Melanocyte of skin (primary cell): ENCODE measurements around the gene SLC26A2. TPM values are rescaled to one million over a fixed set of nuclear protein-coding genes. Genes with fewer than 3 reads are reported as not detected.

Experiments
- small RNA-seq, 2 donors: library from RNA; depleted of rRNA; stranded (forward); fragments of <200 nt; gene quantifications; one replicate each; pipeline ENCODE3, GENCODE V24; 2012
- total RNA-seq, 2 donors: library from RNA; depleted of rRNA; stranded (reverse); fragments of >200 nt; gene quantifications; 2 replicates each; pipeline ENCODE4 v1.2.3, GENCODE V29; 2012

SLC26A2 gene
- 10 to 100 TPM; 33.7 to 38.3 TPM for total RNA-seq

DNA sequence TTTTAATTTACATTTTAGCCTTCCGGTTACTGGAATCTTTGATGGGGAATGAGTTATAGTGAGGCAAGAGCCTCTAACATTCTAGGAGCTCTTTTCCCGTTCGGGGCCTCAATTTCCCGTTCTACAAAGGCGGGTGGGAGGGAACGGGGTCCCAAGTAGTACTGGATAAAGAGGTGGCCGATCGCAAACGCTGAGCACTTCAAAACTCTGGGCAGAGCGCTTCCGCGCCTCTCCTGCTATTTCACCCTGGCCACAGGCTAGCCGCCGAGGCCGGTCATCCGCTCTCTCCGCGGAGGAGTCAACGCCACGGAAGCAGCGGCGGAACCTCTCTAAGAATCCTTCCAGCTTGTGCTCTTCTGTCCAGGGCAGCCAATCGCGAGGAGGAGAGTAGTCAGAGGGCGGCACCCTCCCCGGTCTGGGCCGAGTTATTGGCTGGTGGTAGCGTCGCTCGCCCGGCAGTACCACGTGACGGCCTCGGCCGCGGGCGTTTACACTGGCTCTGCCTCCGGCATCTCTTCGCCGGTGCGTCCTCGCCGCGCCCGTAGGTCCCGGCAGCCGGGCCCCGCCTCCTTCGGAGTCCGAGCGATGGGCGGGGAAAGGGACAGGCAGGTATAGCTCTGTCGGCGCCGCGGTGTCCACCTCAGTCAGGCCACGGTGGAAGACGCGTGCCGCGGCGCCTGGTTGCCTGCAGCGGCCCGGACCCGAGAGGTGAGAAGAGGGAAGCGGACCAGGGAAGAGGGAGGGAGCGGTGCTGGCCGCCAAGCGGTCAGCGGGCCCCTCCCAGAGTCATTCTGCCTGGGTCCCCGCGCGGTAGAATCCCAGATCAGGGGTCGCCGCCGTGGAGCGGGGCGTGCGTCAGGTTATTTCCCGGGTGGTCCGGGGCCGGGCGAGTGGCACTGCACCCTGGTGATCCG is at the start of gene SLC26A2:
TSS of gene SLC26A2 (plus strand) at position 487 of the 914 bp plus-strand sequence. CDS start 16,895 bp downstream, outside the sequence.

DNA sequence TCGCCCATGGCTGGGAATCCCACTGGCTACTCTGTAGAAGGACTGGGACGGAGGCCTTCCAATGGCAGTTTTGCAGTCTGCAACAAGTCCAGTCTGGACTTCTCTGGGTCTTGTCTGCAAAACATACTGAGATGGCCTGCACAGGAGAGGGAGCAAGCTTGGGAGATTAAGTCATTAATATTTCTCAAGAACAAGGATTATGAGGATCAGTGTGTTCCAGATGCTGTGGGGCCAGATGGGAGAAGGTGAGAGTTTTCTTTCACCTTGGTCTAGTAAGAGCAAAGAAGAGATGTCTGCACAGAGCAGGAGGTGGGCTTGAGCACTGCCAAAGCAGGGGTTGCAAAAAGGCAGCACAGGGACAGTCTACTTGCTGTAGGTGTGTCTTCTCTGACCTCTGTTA is 15.9 kb upstream of the SLC26A2 start, which contains the start of gene PDE6A:
TSS of gene PDE6A (minus strand) at position 128 of the 400 bp plus-strand sequence. CDS start at position 8, 120 bp downstream.

DNA sequence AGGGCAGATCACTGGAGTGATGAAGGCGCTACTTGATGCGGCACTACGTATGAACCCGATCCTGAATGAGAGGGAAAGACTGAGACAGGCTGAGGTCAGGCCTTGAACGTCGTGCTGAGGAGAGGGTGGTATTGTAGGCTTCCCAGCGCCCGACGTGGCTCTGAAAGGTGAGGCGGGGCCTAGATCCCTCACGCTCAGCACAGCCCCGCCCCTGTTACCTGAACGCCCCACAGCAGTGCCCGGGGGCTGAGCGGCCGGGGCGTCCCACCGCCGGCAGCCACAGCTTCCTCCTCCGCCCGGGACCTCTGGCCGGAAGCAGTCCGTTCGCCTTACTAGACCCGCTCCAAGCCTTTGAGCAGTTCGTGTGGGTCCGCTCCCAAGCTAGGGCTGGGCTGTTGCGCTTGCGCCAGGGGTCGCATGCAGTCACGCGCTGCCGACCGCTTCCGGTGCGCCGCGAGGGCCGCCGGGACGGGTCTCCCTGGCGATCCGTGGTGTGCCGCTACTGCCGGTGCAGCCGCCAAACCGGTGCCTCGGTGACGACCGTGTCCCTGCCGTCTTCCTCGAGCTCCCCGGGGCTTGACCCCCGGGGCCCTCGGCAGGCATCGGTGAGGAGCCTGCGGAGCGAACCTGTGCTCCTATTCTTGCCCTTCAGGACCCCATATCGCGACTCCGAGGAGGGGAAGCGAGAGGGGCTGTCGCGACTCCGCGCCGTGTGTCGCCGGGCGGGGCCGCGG is 39.9 kb downstream of the SLC26A2 start, which contains the start of the genes HMGXB3 and TIGD6:
TSS of gene HMGXB3 (plus strand) at position 484 of the 734 bp plus-strand sequence. CDS start 4,114 bp downstream, outside the sequence.
TSS of gene TIGD6 (minus strand) at position 399 of the 734 bp plus-strand sequence. CDS start 4,306 bp downstream, outside the sequence.

Small RNA genes within 50 kb of the gene (small RNA-seq; reads per million reads assigned to genes)
- gene RF00019, result 0 reads per million in 2 donors

Other genes with a start within 250 kb of the SLC26A2 start
- gene PPARGC1B, start 230.4 kb upstream of the SLC26A2 start, total RNA-seq, result 1 to 10 TPM; 4.1 to 8.0 TPM
- not detected for gene PDE6A, start 16.0 kb upstream of the SLC26A2 start, total RNA-seq
- gene TIGD6, start 39.9 kb downstream of the SLC26A2 start, total RNA-seq, result 1 to 10 TPM; 4.5 to 5.0 TPM
- gene HMGXB3, start 40.0 kb downstream of the SLC26A2 start, total RNA-seq, result 10 to 100 TPM; 46.5 to 66.6 TPM
- under 1 TPM in 1 of 2 donors, not detected in 1; 0.33 TPM for gene CSF1R, start 125.8 kb downstream of the SLC26A2 start, total RNA-seq
- gene PDGFRB, start 195.1 kb downstream of the SLC26A2 start, total RNA-seq, result 1 to 10 TPM in 1 of 2 donors, under 1 TPM in 1; 0.34 to 1.3 TPM
- not detected for gene CDX1, start 206.0 kb downstream of the SLC26A2 start, total RNA-seq
- not detected for gene SLC6A7, start 229.3 kb downstream of the SLC26A2 start, total RNA-seq